ENCODE data around the gene ATP1B4. TPM values are rescaled to one million over a fixed set of nuclear protein-coding genes. Genes with fewer than 3 reads are reported as not detected.

Gene ATP1B4
- total RNA-seq, 1 experiment from 2014 or later: not detected

DNA sequence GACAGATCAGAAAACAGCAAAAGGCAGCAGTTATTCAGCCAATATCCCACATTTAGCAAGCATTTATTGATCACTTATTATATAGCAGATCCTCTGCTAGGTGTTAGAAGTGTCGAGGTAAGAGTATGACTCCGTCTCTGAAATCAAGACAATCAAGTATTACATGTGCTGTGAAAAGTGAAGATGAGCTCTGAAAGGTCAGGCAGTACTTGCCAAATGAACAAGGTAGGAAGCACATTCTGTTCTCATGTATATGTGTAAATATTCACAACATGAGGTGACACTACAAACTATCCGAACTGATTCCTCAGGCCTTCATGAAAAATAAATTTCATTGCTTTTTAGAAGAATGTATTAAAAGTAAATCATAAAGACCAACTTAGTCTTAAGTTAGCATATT is 15.3 kb downstream of the ATP1B4 start:
- Mint-ChIP-seq H3K36me3 (no peaks in the 10 kb centered on the region), H3K27ac (no peak overlapping the region), H3K27me3 (ENCODE audit: low read depth) (no peaks in the 10 kb centered on the region), H3K4me1 (peaks cover 23% of the 10 kb centered on the region), H3K9me3 (no peaks in the 10 kb centered on the region), H3K4me3 (no peak overlapping the region)
- ChIA-PET POLR2A (no interaction called here), CTCF (interaction anchor here (1.2 to 2.1 kb wide), 2 partner anchors 68 to 75 kb away, joined by 4 to 11 read pairs; no protein-coding TSS in a partner anchor)
- DNase-seq (ENCODE audit: low spot score) (no peak), ATAC-seq (no peak)
- TF ChIP-seq, protein P1, sequence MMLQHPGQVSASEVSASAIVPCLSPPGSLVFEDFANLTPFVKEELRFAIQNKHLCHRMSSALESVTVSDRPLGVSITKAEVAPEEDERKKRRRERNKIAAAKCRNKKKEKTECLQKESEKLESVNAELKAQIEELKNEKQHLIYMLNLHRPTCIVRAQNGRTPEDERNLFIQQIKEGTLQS (CRISPR knock-in tag; conservative IDR thresholded peaks at IDR 0.05): no peak
- no peak for TF ChIP-seq RORB (CRISPR knock-in tag; IDR thresholded peaks at IDR 0.05)
- TF ChIP-seq, protein P2, sequence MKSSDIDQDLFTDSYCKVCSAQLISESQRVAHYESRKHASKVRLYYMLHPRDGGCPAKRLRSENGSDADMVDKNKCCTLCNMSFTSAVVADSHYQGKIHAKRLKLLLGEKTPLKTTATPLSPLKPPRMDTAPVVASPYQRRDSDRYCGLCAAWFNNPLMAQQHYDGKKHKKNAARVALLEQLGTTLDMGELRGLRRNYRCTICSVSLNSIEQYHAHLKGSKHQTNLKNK (CRISPR knock-in tag; IDR thresholded peaks at IDR 0.05): no peak

DNA sequence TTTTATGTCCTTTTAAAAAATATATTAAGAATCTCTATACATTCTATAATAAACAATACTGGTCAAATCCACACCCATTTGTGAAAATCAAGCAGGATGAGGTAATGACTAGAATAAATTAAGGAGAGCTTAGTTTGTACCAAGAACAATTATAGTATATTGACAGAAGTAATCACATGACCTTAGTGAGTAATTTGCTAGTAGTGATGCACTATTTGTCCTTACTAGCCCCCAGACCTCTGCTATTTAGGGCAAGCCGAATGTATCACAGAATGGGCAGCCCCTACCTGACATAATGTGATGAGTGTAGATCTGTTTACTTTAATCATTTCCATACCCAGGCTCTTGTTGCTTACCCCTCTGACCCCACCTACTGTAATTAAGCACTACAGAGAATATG is 15.8 kb downstream of the ATP1B4 start:
- DNase-seq (ENCODE audit: low spot score): no peak
- Mint-ChIP-seq H3K4me1 (peaks cover 23% of the 10 kb centered on the region), H3K27ac (no peak overlapping the region), H3K36me3 (no peaks in the 10 kb centered on the region), H3K27me3 (ENCODE audit: low read depth) (no peaks in the 10 kb centered on the region), H3K4me3 (no peak overlapping the region), H3K9me3 (no peaks in the 10 kb centered on the region)
- ChIA-PET POLR2A (no interaction called here), CTCF (interaction anchor here (1.2 to 2.1 kb wide), 2 partner anchors 69 to 74 kb away, joined by 4 to 11 read pairs; no protein-coding TSS in a partner anchor)
- no peak for ATAC-seq
- TF ChIP-seq TP53 (CRISPR knock-in tag; IDR thresholded peaks at IDR 0.05): no peak
- TF ChIP-seq ZNF121 (CRISPR knock-in tag; IDR thresholded peaks at IDR 0.05): no peak
- no peak for TF ChIP-seq ZNF138 (CRISPR knock-in tag; conservative IDR thresholded peaks at IDR 0.05)
- TF ChIP-seq, protein P3, sequence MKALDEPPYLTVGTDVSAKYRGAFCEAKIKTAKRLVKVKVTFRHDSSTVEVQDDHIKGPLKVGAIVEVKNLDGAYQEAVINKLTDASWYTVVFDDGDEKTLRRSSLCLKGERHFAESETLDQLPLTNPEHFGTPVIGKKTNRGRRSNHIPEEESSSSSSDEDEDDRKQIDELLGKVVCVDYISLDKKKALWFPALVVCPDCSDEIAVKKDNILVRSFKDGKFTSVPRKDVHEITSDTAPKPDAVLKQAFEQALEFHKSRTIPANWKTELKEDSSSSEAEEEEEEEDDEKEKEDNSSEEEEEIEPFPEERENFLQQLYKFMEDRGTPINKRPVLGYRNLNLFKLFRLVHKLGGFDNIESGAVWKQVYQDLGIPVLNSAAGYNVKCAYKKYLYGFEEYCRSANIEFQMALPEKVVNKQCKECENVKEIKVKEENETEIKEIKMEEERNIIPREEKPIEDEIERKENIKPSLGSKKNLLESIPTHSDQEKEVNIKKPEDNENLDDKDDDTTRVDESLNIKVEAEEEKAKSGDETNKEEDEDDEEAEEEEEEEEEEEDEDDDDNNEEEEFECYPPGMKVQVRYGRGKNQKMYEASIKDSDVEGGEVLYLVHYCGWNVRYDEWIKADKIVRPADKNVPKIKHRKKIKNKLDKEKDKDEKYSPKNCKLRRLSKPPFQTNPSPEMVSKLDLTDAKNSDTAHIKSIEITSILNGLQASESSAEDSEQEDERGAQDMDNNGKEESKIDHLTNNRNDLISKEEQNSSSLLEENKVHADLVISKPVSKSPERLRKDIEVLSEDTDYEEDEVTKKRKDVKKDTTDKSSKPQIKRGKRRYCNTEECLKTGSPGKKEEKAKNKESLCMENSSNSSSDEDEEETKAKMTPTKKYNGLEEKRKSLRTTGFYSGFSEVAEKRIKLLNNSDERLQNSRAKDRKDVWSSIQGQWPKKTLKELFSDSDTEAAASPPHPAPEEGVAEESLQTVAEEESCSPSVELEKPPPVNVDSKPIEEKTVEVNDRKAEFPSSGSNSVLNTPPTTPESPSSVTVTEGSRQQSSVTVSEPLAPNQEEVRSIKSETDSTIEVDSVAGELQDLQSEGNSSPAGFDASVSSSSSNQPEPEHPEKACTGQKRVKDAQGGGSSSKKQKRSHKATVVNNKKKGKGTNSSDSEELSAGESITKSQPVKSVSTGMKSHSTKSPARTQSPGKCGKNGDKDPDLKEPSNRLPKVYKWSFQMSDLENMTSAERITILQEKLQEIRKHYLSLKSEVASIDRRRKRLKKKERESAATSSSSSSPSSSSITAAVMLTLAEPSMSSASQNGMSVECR (CRISPR knock-in tag; IDR thresholded peaks at IDR 0.05; ENCODE audit: borderline replicate concordance): no peak
- TF ChIP-seq, protein P4, sequence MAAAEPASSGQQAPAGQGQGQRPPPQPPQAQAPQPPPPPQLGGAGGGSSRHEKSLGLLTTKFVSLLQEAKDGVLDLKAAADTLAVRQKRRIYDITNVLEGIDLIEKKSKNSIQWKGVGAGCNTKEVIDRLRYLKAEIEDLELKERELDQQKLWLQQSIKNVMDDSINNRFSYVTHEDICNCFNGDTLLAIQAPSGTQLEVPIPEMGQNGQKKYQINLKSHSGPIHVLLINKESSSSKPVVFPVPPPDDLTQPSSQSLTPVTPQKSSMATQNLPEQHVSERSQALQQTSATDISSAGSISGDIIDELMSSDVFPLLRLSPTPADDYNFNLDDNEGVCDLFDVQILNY (CRISPR knock-in tag; IDR thresholded peaks at IDR 0.05): no peak
- no peak for TF ChIP-seq RELA (CRISPR knock-in tag; IDR thresholded peaks at IDR 0.05; ENCODE audit: borderline replicate concordance)
- TF ChIP-seq MXD4 (CRISPR knock-in tag; IDR thresholded peaks at IDR 0.05; ENCODE audit: borderline replicate concordance): no peak
- TF ChIP-seq TEAD1 (CRISPR knock-in tag; IDR thresholded peaks at IDR 0.05): no peak
- TF ChIP-seq ZNF232 (CRISPR knock-in tag; IDR thresholded peaks at IDR 0.05): no peak
- no peak for TF ChIP-seq IRF2 (CRISPR knock-in tag; IDR thresholded peaks at IDR 0.05; ENCODE audit: borderline replicate concordance, low read depth)
- no peak for TF ChIP-seq NFYB (CRISPR knock-in tag; conservative IDR thresholded peaks at IDR 0.05; ENCODE audit: low read depth)
- no peak for TF ChIP-seq SMAD4 (CRISPR knock-in tag; IDR thresholded peaks at IDR 0.05)
- TF ChIP-seq ZNF423 (CRISPR knock-in tag; IDR thresholded peaks at IDR 0.05): no peak
- no peak for TF ChIP-seq JUN (CRISPR knock-in tag; IDR thresholded peaks at IDR 0.05)
- no peak for TF ChIP-seq GABPB1 (CRISPR knock-in tag; IDR thresholded peaks at IDR 0.05)
- no peak for TF ChIP-seq ZNF396 (CRISPR knock-in tag; IDR thresholded peaks at IDR 0.05; ENCODE audit: borderline replicate concordance)

DNA sequence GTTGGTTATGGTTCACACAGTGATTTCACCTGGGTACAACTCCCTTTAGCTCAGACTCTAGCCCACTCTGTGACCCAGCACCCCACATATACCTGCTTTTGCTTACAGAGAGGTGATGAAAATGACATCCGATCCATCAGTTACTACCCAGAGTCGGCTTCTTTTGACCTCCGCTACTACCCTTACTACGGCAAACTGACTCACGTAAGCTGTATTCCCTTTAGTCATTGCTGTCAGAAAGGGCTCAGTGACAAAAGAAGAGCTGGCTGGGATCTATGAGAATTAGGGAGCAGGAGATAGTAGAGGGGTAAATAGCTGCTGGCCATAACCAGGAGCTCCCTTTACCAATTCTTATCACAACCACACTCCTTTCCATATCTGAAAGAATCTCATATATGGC is 16.7 kb downstream of the ATP1B4 start:
- peaks cover 23% of the 10 kb centered on the region for H3K4me1 Mint-ChIP-seq
- no peak overlapping the region for H3K4me3 Mint-ChIP-seq
- H3K27me3 Mint-ChIP-seq (ENCODE audit: low read depth): no peaks in the 10 kb centered on the region
- ChIA-PET CTCF (interaction anchor here (0.7 kb wide), 1 partner anchor 69 kb away, joined by 3 read pairs; no protein-coding TSS in a partner anchor), POLR2A (no interaction called here)
- DNase-seq (ENCODE audit: low spot score) (no peak), ATAC-seq (no peak)
- H3K9me3 Mint-ChIP-seq: no peaks in the 10 kb centered on the region
- H3K36me3 Mint-ChIP-seq: no peaks in the 10 kb centered on the region
- H3K27ac Mint-ChIP-seq: no peak overlapping the region
- TF ChIP-seq NR3C1 (CRISPR knock-in tag; conservative IDR thresholded peaks at IDR 0.05; ENCODE audit: low read depth): no peak
- TF ChIP-seq NFE2L1 (CRISPR knock-in tag; IDR thresholded peaks at IDR 0.05): no peak
- TF ChIP-seq TEAD4 (CRISPR knock-in tag; IDR thresholded peaks at IDR 0.05): no peak
- TF ChIP-seq, protein P5, sequence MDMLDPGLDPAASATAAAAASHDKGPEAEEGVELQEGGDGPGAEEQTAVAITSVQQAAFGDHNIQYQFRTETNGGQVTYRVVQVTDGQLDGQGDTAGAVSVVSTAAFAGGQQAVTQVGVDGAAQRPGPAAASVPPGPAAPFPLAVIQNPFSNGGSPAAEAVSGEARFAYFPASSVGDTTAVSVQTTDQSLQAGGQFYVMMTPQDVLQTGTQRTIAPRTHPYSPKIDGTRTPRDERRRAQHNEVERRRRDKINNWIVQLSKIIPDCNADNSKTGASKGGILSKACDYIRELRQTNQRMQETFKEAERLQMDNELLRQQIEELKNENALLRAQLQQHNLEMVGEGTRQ (CRISPR knock-in tag; IDR thresholded peaks at IDR 0.05): no peak
- no peak for TF ChIP-seq MXD4 (CRISPR knock-in tag; IDR thresholded peaks at IDR 0.05; ENCODE audit: borderline replicate concordance)
- TF ChIP-seq, protein P4 (CRISPR knock-in tag; IDR thresholded peaks at IDR 0.05): no peak
- no peak for TF ChIP-seq FOXK1 (CRISPR knock-in tag; IDR thresholded peaks at IDR 0.05)
- TF ChIP-seq GABPB1 (CRISPR knock-in tag; IDR thresholded peaks at IDR 0.05): no peak
- no peak for TF ChIP-seq ZNF416 (CRISPR knock-in tag; IDR thresholded peaks at IDR 0.05)
- no peak for TF ChIP-seq CBFB (CRISPR knock-in tag; IDR thresholded peaks at IDR 0.05; ENCODE audit: low read depth)

All from WTC11 (cell line).